Neural cell (in vitro differentiated cells): ENCODE results near the gene ATP5F1D. TPM values are rescaled to one million over a fixed set of nuclear protein-coding genes. Genes with fewer than 3 reads are reported as not detected.

ENCODE experiments used
- H2AFZ ChIP-seq: fragments of 200-600, 300-800 bp; sonication (generic), shearing (Covaris generic); 2 replicates; pipeline ENCODE4 v1.6.0; 2014; ENCODE audit warnings: low read depth, mild to moderate bottlenecking, antibody characterized with exemption, low read length, moderate library complexity
- H3F3A ChIP-seq: fragments of 200-600 bp; shearing (Covaris generic); 2 replicates; pipeline ENCODE4 v1.6.1; 2016; ENCODE audit warnings: mild to moderate bottlenecking, moderate library complexity, mixed read lengths, antibody characterized with exemption, low read length; ENCODE audit not compliant: insufficient read depth, poor library complexity, severe bottlenecking
- H3K27ac ChIP-seq: fragments of 200-600, 300-800 bp; sonication (generic), shearing (Covaris generic); 2 replicates; pipeline ENCODE4 v1.5.1; 2014; ENCODE audit warnings: mild to moderate bottlenecking, low read length, moderate library complexity
- H3K27me3 ChIP-seq: fragments of 300-800, 200-600 bp; sonication (generic), shearing (Covaris generic); 2 replicates; pipeline ENCODE4 v1.6.0; 2014; ENCODE audit warnings: mild to moderate bottlenecking, low read depth, low read length, moderate library complexity; ENCODE audit not compliant: insufficient read depth
- H3K36me3 ChIP-seq: fragments of 300-800, 200-600 bp; sonication (generic), shearing (Covaris generic); 2 replicates; pipeline ENCODE4 v1.5.1; 2014; ENCODE audit warnings: mild to moderate bottlenecking, antibody characterized with exemption, low read length, moderate library complexity; ENCODE audit not compliant: insufficient read depth
- H3K4me2 ChIP-seq: fragments of 300-800, 200-600 bp; sonication (generic), shearing (Covaris generic); 2 replicates; pipeline ENCODE4 v1.6.0; 2014; ENCODE audit warnings: mild to moderate bottlenecking, low read length
- H3K4me3 ChIP-seq: fragments of 300-800, 200-600 bp; sonication (generic), shearing (Covaris generic); 2 replicates; pipeline ENCODE4 v1.5.1; 2014; ENCODE audit warnings: mild to moderate bottlenecking, low read length, moderate library complexity
- H3K79me2 ChIP-seq: fragments of 200-600 bp; shearing (Covaris generic); replicated peaks from 2 replicates; pipeline ENCODE4 v1.6.0; 2014; ENCODE audit warnings: mild to moderate bottlenecking, low read length, moderate library complexity; ENCODE audit not compliant: insufficient read depth
- H3K9ac ChIP-seq: fragments of 300-800, 200-600 bp; sonication (generic), shearing (Covaris generic); 2 replicates; pipeline ENCODE4 v1.6.1; 2016; ENCODE audit warnings: mild to moderate bottlenecking, low read length, mixed read lengths
- H3K9me2 ChIP-seq: fragments of 200-600 bp; shearing (Covaris generic); 2 replicates; pipeline ENCODE4 v1.6.1; 2016; ENCODE audit warnings: mild to moderate bottlenecking, low read length, mixed read lengths; ENCODE audit not compliant: insufficient read depth
- H3K9me3 ChIP-seq: fragments of 200-600, 300-800 bp; sonication (generic), shearing (Covaris generic); 2 replicates; pipeline ENCODE4 v1.6.1; 2016; ENCODE audit warnings: mild to moderate bottlenecking, mixed run types, low read length, moderate library complexity, mixed read lengths
- H4K20me1 ChIP-seq: fragments of 200-600 bp; shearing (Covaris generic); 2 replicates; pipeline ENCODE4 v1.6.1; 2016; ENCODE audit warnings: mild to moderate bottlenecking, mixed run types; ENCODE audit not compliant: insufficient read depth
- EP300 ChIP-seq: fragments of 450-650 bp; conservative IDR thresholded peaks from 2 replicates; pipeline ENCODE4 v1.6.1; 2014; ENCODE audit warnings: antibody characterized with exemption, mild to moderate bottlenecking, moderate library complexity; ENCODE audit not compliant: poor library complexity, severe bottlenecking
- EZH2 ChIP-seq: fragments of 200-600, 300-800 bp; shearing (Covaris generic), sonication (generic); IDR thresholded peaks from 2 replicates; pipeline ENCODE4 v1.6.1; 2014; ENCODE audit warnings: antibody characterized with exemption, low read length, borderline replicate concordance, mild to moderate bottlenecking; ENCODE audit not compliant: insufficient read depth, poor library complexity, severe bottlenecking
- MXI1 ChIP-seq: fragments of 450-650 bp; conservative IDR thresholded peaks from 2 replicates; pipeline ENCODE4 v1.6.1; 2014; ENCODE audit warnings: antibody characterized with exemption, mild to moderate bottlenecking; ENCODE audit not compliant: poor library complexity, severe bottlenecking
- POLR2AphosphoS5 ChIP-seq: IDR thresholded peaks from 2 replicates; pipeline ENCODE4 v1.6.1; 2012
- RAD21 ChIP-seq: fragments of 450-650 bp; conservative IDR thresholded peaks from 2 replicates; pipeline ENCODE4 v1.6.1; 2014; ENCODE audit warnings: antibody characterized with exemption, mild to moderate bottlenecking, moderate library complexity
- SMC3 ChIP-seq: fragments of 450-650 bp; conservative IDR thresholded peaks from 2 replicates; pipeline ENCODE4 v1.6.1; 2014; ENCODE audit warnings: antibody characterized with exemption, mild to moderate bottlenecking, moderate library complexity; ENCODE audit not compliant: poor library complexity
- TAF1 ChIP-seq: IDR thresholded peaks from 2 replicates; pipeline ENCODE4 v1.6.1; 2012; ENCODE audit warnings: low read depth
- polyA plus RNA-seq: library from polyadenylated mRNA; depleted of rRNA; stranded (reverse); fragments of >200 nt; gene quantifications from 2 replicates; pipeline ENCODE4 v1.2.3, GENCODE V29; 2014
- TF ChIP-seq, protein P1 (sequence below): IDR thresholded peaks from 2 replicates; pipeline ENCODE4 v1.6.1; 2012; ENCODE audit warnings: borderline replicate concordance
- TF ChIP-seq, protein P2 (sequence below): fragments of 450-650 bp; IDR thresholded peaks from 2 replicates; pipeline ENCODE4 v1.5.1; 2014; ENCODE audit warnings: antibody characterized with exemption, mild to moderate bottlenecking, moderate library complexity; ENCODE audit not compliant: poor library complexity, severe bottlenecking

ATP5F1D gene
- polyA plus RNA-seq, 1 donor from 2014 or later = 47.8 TPM

DNA sequence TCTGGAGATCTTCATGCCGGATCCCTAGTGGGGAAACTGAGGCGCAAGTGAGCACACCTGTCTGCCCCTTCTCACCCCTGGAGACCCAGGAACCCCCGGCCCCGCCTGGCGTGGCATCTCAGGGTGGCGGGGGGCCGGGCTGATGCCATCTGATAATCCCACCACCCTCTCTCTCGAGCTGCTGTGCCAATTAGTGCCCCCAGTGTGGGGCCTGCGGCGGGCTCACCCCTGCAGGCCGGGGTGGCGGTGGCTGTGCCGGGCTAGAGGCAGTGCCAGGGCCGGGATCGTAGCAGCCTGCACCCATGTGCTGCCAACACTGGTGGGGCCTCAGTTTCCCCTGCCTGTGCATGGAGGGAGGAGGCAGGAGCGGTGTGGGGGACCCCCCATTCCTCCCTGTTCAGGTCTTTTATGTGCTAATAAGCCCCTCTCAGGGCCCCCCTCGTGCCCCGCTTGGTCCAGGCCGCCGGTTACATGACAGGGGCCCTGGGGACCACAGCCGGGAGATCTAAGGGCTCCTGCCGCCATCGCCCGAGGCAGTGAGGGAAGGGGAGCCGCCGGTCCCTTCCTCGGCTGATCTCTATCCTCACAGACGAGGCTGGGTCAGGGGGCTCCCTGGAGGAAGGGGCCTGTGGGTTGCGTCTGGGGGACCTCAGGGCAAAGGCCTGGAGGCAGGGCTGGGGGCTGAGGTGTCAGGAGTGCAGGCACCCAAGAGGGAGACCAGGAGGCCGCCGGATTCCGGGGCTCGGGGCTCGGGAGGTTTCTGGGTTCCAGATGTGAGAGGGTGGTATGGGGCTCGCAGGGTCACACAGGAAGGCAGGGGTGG lies 52.4 kb downstream of the ATP5F1D start:
- Histone ChIP-seq H3K36me3 (no peaks in the 10 kb centered on the region), H4K20me1 (no peaks in the 10 kb centered on the region)

More for the DNA sequence above, 52.4 kb downstream of the ATP5F1D start:
- Histone ChIP-seq H3K27me3 (no peaks in the 10 kb centered on the region), H3K27ac (no peak overlapping the region), H3K9ac (no peak overlapping the region), H3K9me3 (no peaks in the 10 kb centered on the region), H3K4me3 (no peak overlapping the region), H3K9me2 (no peaks in the 10 kb centered on the region), H3K79me2 (peaks cover 9% of the 10 kb centered on the region), H3K4me2 (no peak overlapping the region), H2AFZ (no peak overlapping the region), H3F3A (no peaks in the 10 kb centered on the region)
- TF ChIP-seq POLR2AphosphoS5 (no peak), RAD21 (no peak), MXI1 (no peak), EZH2 (no peak), SMC3 (no peak), TAF1 (no peak), EP300 (no peak)
- TF ChIP-seq, protein P1, sequence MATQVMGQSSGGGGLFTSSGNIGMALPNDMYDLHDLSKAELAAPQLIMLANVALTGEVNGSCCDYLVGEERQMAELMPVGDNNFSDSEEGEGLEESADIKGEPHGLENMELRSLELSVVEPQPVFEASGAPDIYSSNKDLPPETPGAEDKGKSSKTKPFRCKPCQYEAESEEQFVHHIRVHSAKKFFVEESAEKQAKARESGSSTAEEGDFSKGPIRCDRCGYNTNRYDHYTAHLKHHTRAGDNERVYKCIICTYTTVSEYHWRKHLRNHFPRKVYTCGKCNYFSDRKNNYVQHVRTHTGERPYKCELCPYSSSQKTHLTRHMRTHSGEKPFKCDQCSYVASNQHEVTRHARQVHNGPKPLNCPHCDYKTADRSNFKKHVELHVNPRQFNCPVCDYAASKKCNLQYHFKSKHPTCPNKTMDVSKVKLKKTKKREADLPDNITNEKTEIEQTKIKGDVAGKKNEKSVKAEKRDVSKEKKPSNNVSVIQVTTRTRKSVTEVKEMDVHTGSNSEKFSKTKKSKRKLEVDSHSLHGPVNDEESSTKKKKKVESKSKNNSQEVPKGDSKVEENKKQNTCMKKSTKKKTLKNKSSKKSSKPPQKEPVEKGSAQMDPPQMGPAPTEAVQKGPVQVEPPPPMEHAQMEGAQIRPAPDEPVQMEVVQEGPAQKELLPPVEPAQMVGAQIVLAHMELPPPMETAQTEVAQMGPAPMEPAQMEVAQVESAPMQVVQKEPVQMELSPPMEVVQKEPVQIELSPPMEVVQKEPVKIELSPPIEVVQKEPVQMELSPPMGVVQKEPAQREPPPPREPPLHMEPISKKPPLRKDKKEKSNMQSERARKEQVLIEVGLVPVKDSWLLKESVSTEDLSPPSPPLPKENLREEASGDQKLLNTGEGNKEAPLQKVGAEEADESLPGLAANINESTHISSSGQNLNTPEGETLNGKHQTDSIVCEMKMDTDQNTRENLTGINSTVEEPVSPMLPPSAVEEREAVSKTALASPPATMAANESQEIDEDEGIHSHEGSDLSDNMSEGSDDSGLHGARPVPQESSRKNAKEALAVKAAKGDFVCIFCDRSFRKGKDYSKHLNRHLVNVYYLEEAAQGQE = no peak
- TF ChIP-seq, protein P2, sequence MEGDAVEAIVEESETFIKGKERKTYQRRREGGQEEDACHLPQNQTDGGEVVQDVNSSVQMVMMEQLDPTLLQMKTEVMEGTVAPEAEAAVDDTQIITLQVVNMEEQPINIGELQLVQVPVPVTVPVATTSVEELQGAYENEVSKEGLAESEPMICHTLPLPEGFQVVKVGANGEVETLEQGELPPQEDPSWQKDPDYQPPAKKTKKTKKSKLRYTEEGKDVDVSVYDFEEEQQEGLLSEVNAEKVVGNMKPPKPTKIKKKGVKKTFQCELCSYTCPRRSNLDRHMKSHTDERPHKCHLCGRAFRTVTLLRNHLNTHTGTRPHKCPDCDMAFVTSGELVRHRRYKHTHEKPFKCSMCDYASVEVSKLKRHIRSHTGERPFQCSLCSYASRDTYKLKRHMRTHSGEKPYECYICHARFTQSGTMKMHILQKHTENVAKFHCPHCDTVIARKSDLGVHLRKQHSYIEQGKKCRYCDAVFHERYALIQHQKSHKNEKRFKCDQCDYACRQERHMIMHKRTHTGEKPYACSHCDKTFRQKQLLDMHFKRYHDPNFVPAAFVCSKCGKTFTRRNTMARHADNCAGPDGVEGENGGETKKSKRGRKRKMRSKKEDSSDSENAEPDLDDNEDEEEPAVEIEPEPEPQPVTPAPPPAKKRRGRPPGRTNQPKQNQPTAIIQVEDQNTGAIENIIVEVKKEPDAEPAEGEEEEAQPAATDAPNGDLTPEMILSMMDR = no peak

Other genes starting within 250 kb of the ATP5F1D start
- 0.46 and 5.0 TPM in 2 replicates for gene GRIN3B, start 241.3 kb upstream of the ATP5F1D start, polyA plus RNA-seq
- gene TMEM259, start 220.6 kb upstream of the ATP5F1D start, polyA plus RNA-seq = 176 and 208 TPM in 2 replicates
- not detected in 2 replicates for gene RNU6-2, start 220.2 kb upstream of the ATP5F1D start, polyA plus RNA-seq
- gene CNN2, start 215.1 kb upstream of the ATP5F1D start, polyA plus RNA-seq = 42.8 and 45.3 TPM in 2 replicates
- gene ABCA7, start 201.6 kb upstream of the ATP5F1D start, polyA plus RNA-seq = 51.8 and 75.2 TPM in 2 replicates
- 2.8 and 3.3 TPM in 2 replicates for gene ARHGAP45, start 174.6 kb upstream of the ATP5F1D start, polyA plus RNA-seq
- 168 and 172 TPM in 2 replicates for gene POLR2E, start 146.4 kb upstream of the ATP5F1D start, polyA plus RNA-seq
- gene GPX4, start 137.8 kb upstream of the ATP5F1D start, polyA plus RNA-seq = 713 and 812 TPM in 2 replicates
- 4.8 and 5.2 TPM in 2 replicates for gene SBNO2, start 67.5 kb upstream of the ATP5F1D start, polyA plus RNA-seq
- 51.6 and 62.5 TPM in 2 replicates for gene STK11, start 36.0 kb upstream of the ATP5F1D start, polyA plus RNA-seq
- gene CBARP, start 3.7 kb upstream of the ATP5F1D start, polyA plus RNA-seq = 18.2 and 24.5 TPM in 2 replicates
- gene MIDN, start 6.8 kb downstream of the ATP5F1D start, polyA plus RNA-seq = 24.8 and 28.3 TPM in 2 replicates
- 1,663 and 1,665 TPM in 2 replicates for gene CIRBP, start 27.6 kb downstream of the ATP5F1D start, polyA plus RNA-seq
- gene FAM174C, start 33.8 kb downstream of the ATP5F1D start, polyA plus RNA-seq = 21.7 and 28.4 TPM in 2 replicates
- 9.8 and 10.3 TPM in 2 replicates for gene EFNA2, start 44.1 kb downstream of the ATP5F1D start, polyA plus RNA-seq
- 192 and 196 TPM in 2 replicates for gene NDUFS7, start 142.2 kb downstream of the ATP5F1D start, polyA plus RNA-seq
- gene GAMT, start 159.8 kb downstream of the ATP5F1D start, polyA plus RNA-seq = 32.5 and 54.1 TPM in 2 replicates
- 60.5 and 95.2 TPM in 2 replicates for gene DAZAP1, start 165.8 kb downstream of the ATP5F1D start, polyA plus RNA-seq
- gene RPS15, start 196.6 kb downstream of the ATP5F1D start, polyA plus RNA-seq = 452 and 591 TPM in 2 replicates
- gene APC2, start 208.4 kb downstream of the ATP5F1D start, polyA plus RNA-seq = 50.5 and 79.7 TPM in 2 replicates
- gene C19orf25, start 237.5 kb downstream of the ATP5F1D start, polyA plus RNA-seq = 80.2 and 108 TPM in 2 replicates
- gene PCSK4, start 248.6 kb downstream of the ATP5F1D start, polyA plus RNA-seq = 11.8 and 24.1 TPM in 2 replicates
- gene REEP6, start 249.4 kb downstream of the ATP5F1D start, polyA plus RNA-seq = 10.7 and 17.0 TPM in 2 replicates